Choroid plexus epithelial cell (primary cell): ENCODE results near the gene MAP3K5.

ENCODE experiments used
- DNase-seq: peaks from one replicate; pipeline ENCODE4 v3.0.0-alpha.2; 2010; ENCODE audit warnings: low read depth
- H3K4me3 ChIP-seq: 2 replicates; pipeline ENCODE4 v1.5.1; 2011; ENCODE audit warnings: low read depth, mild to moderate bottlenecking, control low read depth, low read length, moderate library complexity
- CTCF ChIP-seq: conservative IDR thresholded peaks from 2 replicates; pipeline ENCODE4 v1.5.1; 2011; ENCODE audit warnings: low read depth, mild to moderate bottlenecking, control low read depth, inconsistent platforms, low read length, moderate library complexity

The MAP3K5 gene

GRCh38 chr6:136524339-136524935, 267.8 kb downstream of the MAP3K5 start:
- H3K4me3 ChIP-seq, result no peak overlapping the region
- no peak for DNase-seq
- no peak for TF ChIP-seq CTCF

GRCh38 chr6:136523196-136523595, 269.1 kb downstream of the MAP3K5 start:
- no peak for TF ChIP-seq CTCF
- H3K4me3 ChIP-seq, result no peak overlapping the region
- no peak for DNase-seq

GRCh38 chr6:136522636-136523035, 269.6 kb downstream of the MAP3K5 start:
- no peak for DNase-seq
- no peak for TF ChIP-seq CTCF
- no peak overlapping the region for H3K4me3 ChIP-seq

- H3K4me3 ChIP-seq, result no peak overlapping the region
- no peak for DNase-seq
- no peak for TF ChIP-seq CTCF
Observed at GRCh38 chr6:136521911-136522310, 270.4 kb downstream of the MAP3K5 start.

- H3K4me3 ChIP-seq, result no peak overlapping the region
- DNase-seq, result no peak
- TF ChIP-seq CTCF, result no peak
Observed at GRCh38 chr6:136521427-136521826, 270.9 kb downstream of the MAP3K5 start.

GRCh38 chr6:136520517-136520916, 271.8 kb downstream of the MAP3K5 start:
- no peak for DNase-seq
- no peak overlapping the region for H3K4me3 ChIP-seq
- no peak for TF ChIP-seq CTCF

GRCh38 chr6:136517582-136517981, 274.7 kb downstream of the MAP3K5 start:
- DNase-seq, result no peak
- no peak for TF ChIP-seq CTCF
- H3K4me3 ChIP-seq, result no peak overlapping the region
